ENCODE results near the gene ADAMTS16. TPM values are rescaled to one million over a fixed set of nuclear protein-coding genes. Genes with fewer than 3 reads are reported as not detected.

The ADAMTS16 gene

Small RNA genes within 50 kb of the gene (small RNA-seq; reads per million reads assigned to genes)
- gene RN7SKP73 (ENCODE audit: insufficient read depth) = not detected
